NCI-H510A treated with DMSO at 0.1 percent for 48 hours (cell line): ENCODE measurements around the gene ATP9B.

Experiments used
- DNase-seq: peaks from one replicate; lab custom pipeline; 2025; lab: John Stamatoyannopoulos, UW

Gene ATP9B

GRCh38 chr18:79427368-79428225 lies 358.4 kb downstream of the ATP9B start:
- no peak for DNase-seq
